Measurements from ENCODE around the gene TMC8.

GRCh38 chr17:78186692-78187595, 56.4 kb downstream of the TMC8 start, which contains the start of the genes AFMID and TK1:
- TF ChIP-seq EZH2 (IDR thresholded peaks at IDR 0.05; ENCODE audit: borderline replicate concordance, low read depth, low read length, severe bottlenecking) (no peak), CTCF (IDR thresholded peaks at IDR 0.05; ENCODE audit: borderline replicate concordance, extremely low read depth, low read length, poor library complexity, severe bottlenecking) (peak; percentile 55)

Measured in DND-41 (cell line).